Measurements from ENCODE around the gene NPAT.
A peak's percentile ranks its signal among the peaks of the same experiment; 100 is the strongest.
"Not testable (repeated sequence)": the region's sequence is repeated elsewhere in the genome, so short reads cannot be mapped to it uniquely, and the experiment has no call there.

Gene NPAT

GRCh38 chr11:108148556-108148955 lies 73.9 kb downstream of the NPAT start:
- Mint-ChIP-seq H3K4me3 (no peak overlapping the region), H3K36me3 (ENCODE audit: low read depth) (peaks cover 91% of the 10 kb centered on the region), H3K27me3 (no peaks in the 10 kb centered on the region), H3K4me1 (ENCODE audit: low read depth) (peaks cover 11% of the 10 kb centered on the region), H3K9me3 (no peaks in the 10 kb centered on the region), H3K27ac (peak overlapping the region; percentile 48)
- no peak for DNase-seq

GRCh38 chr11:108147150-108147549 lies 75.3 kb downstream of the NPAT start:
- no peak overlapping the region for H3K4me3 Mint-ChIP-seq
- peaks cover 11% of the 10 kb centered on the region for H3K4me1 Mint-ChIP-seq (ENCODE audit: low read depth)
- H3K9me3 Mint-ChIP-seq: no peaks in the 10 kb centered on the region
- peaks cover 94% of the 10 kb centered on the region for H3K36me3 Mint-ChIP-seq (ENCODE audit: low read depth)
- H3K27ac Mint-ChIP-seq: peak overlapping the region; percentile 71
- DNase-seq: no peak
- H3K27me3 Mint-ChIP-seq: no peaks in the 10 kb centered on the region

- Mint-ChIP-seq H3K4me1 (ENCODE audit: low read depth) (peaks cover 11% of the 10 kb centered on the region), H3K36me3 (ENCODE audit: low read depth) (peaks cover 95% of the 10 kb centered on the region), H3K4me3 (no peak overlapping the region), H3K9me3 (no peaks in the 10 kb centered on the region), H3K27ac (peak overlapping the region; percentile 72), H3K27me3 (no peaks in the 10 kb centered on the region)
- no peak for DNase-seq
Measured at GRCh38 chr11:108144615-108145014, 77.8 kb downstream of the NPAT start.

DNA sequence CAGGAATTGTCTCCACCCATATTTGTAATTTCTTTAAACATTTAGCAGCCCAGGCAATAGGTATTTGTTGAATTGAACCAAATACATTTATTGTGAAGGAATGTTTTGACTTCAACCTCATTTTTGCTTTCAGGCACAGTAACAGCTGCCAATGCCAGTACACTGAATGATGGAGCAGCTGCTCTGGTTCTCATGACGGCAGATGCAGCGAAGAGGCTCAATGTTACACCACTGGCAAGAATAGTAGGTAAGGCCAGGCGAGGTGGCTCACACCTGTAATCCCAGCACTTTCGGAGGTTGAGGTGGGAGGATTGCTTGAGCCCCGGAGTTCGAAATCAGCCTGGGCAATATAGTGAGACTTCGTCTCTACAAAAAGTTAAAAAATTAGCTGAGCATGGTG lies 80.1 kb downstream of the NPAT start:
- H3K4me3 Mint-ChIP-seq: no peak overlapping the region
- peaks cover 84% of the 10 kb centered on the region for H3K36me3 Mint-ChIP-seq (ENCODE audit: low read depth)
- no peak for DNase-seq
- no peaks in the 10 kb centered on the region for H3K9me3 Mint-ChIP-seq
- peak overlapping the region; percentile 11 for H3K27ac Mint-ChIP-seq
- H3K4me1 Mint-ChIP-seq (ENCODE audit: low read depth): peaks cover 16% of the 10 kb centered on the region
- no peaks in the 10 kb centered on the region for H3K27me3 Mint-ChIP-seq

DNA sequence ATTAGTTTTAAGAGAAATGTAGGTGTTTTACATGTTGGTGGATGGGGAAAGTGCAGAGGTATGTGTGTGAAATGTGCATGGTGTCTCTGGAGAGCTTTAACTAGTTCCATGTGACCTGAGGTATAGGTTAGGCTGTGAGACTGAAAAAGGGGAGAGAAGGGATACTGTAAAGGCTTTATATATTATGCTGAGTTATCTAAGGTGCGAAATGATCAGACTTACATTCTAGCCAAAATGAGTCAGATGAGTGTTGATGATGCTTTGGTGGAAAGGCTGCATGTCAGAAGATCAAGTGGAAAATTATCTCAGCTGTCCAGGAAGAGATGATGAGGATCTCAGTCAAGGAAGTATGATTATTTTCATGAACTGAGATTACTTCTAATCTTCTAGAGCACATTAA lies 85.2 kb downstream of the NPAT start:
- peaks cover 77% of the 10 kb centered on the region for H3K36me3 Mint-ChIP-seq (ENCODE audit: low read depth)
- no peak overlapping the region for H3K4me3 Mint-ChIP-seq
- no peaks in the 10 kb centered on the region for H3K9me3 Mint-ChIP-seq

DNA sequence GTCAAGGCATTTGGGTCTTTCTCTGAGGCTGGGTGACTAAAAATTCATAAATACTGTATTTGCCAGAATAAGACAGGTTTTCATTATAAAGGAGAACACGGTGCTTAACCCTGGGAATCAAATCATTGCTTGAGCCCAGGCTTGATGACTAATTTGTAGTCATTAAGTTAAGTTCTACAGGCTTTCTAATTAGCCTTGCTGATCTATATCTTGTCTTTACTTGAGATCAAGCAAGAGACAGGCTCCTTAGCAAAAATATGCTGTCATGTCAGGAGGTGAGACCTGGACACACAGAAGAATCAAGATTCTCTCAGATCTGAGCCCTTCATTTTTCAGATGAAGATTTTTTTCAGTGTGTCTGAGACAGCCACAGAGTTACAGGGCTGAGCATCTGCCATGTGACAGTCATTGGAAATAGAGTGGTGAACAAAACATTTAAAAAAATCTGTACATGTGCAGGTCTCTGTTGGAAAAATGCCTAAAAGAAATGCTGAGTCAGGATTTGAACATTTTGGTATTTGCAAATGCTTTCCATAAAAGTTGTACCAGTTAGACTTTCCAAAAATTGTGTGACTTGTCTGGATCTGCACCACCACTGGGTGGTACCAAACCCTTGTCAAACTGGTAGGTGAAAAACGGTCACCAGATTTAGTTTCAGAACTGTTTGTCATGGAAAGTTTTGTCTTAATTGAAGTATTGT lies 86.4 kb downstream of the NPAT start:
- no peaks in the 10 kb centered on the region for H3K27me3 Mint-ChIP-seq
- no peak for DNase-seq
- H3K9me3 Mint-ChIP-seq: no peaks in the 10 kb centered on the region
- peaks cover 72% of the 10 kb centered on the region for H3K36me3 Mint-ChIP-seq (ENCODE audit: low read depth)
- peaks cover 28% of the 10 kb centered on the region for H3K4me1 Mint-ChIP-seq (ENCODE audit: low read depth)
- peak overlapping the region; percentile 4 for H3K4me3 Mint-ChIP-seq
- peak overlapping the region; percentile 93 for H3K27ac Mint-ChIP-seq

More for the DNA sequence above, 85.2 kb downstream of the NPAT start:
- Mint-ChIP-seq H3K27me3 (no peaks in the 10 kb centered on the region), H3K4me1 (ENCODE audit: low read depth) (peaks cover 28% of the 10 kb centered on the region), H3K27ac (peak overlapping the region; percentile 94)
- no peak for DNase-seq

DNA sequence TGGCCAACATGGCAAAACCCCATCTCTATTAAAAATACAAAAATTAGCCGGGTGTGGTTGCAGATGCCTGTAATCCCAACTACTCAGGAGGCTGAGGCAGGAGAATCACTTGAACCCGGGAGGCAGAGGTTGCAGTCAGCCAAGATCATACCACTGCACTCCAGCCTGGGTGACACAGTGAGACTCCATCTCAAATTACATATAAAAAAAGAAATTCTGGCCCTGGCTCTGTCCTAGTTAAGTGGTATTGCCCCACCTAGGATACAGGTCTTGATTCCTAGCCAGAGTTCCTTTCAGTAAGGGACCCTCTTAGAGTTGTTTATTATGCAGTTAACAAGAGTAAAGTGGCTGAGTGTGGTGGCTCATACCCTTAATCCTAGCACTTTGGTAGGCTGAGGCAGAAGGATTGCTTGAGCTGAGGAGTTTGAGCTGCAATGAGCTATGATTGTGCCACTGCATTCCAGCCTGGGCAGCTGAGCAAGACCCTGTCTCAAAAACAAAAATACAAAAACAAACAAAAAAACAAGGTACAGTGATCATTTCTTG lies 89.4 kb downstream of the NPAT start:
- peaks cover 33% of the 10 kb centered on the region for H3K4me1 Mint-ChIP-seq (ENCODE audit: low read depth)
- peaks cover 68% of the 10 kb centered on the region for H3K36me3 Mint-ChIP-seq (ENCODE audit: low read depth)
- H3K27me3 Mint-ChIP-seq, H3K4me3 Mint-ChIP-seq, H3K9me3 Mint-ChIP-seq, DNase-seq: not testable (repeated sequence)
- H3K27ac Mint-ChIP-seq: peak overlapping the region; percentile 72

- DNase-seq: no peak
- no peaks in the 10 kb centered on the region for H3K27me3 Mint-ChIP-seq
- H3K36me3 Mint-ChIP-seq (ENCODE audit: low read depth): peaks cover 72% of the 10 kb centered on the region
- no peak overlapping the region for H3K4me3 Mint-ChIP-seq
- peak overlapping the region; percentile 31 for H3K27ac Mint-ChIP-seq
- H3K4me1 Mint-ChIP-seq (ENCODE audit: low read depth): peaks cover 30% of the 10 kb centered on the region
- H3K9me3 Mint-ChIP-seq: no peaks in the 10 kb centered on the region
Measured at GRCh38 chr11:108131993-108132392, 90.4 kb downstream of the NPAT start.

DNA sequence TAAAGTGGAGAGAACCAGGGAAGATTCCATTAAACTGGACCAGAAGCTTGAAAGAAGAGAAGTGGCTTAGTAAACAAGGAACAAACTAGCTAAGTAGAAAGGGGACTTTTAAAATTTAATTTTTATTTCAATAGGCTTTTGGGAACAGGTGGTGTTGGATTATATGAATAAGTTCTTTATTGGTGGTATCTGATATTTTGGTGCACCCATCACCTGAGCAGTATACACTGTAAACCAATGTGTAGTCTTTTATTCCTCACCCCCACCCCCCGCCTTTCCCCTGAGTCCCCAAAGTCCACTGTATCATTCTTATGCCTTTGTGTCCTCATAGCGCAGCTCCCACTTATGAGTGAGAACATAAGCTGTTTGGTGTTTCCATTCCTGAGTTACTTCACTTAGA lies 93.7 kb downstream of the NPAT start:
- no peak overlapping the region for H3K4me3 Mint-ChIP-seq
- no peaks in the 10 kb centered on the region for H3K9me3 Mint-ChIP-seq
- H3K4me1 Mint-ChIP-seq (ENCODE audit: low read depth): peaks cover 33% of the 10 kb centered on the region
- DNase-seq: no peak
- H3K36me3 Mint-ChIP-seq (ENCODE audit: low read depth): peaks cover 65% of the 10 kb centered on the region
- no peaks in the 10 kb centered on the region for H3K27me3 Mint-ChIP-seq
- no peak overlapping the region for H3K27ac Mint-ChIP-seq

- DNase-seq: no peak
- H3K36me3 Mint-ChIP-seq (ENCODE audit: low read depth): peaks cover 52% of the 10 kb centered on the region
- no peak overlapping the region for H3K4me3 Mint-ChIP-seq
- no peaks in the 10 kb centered on the region for H3K9me3 Mint-ChIP-seq
- H3K4me1 Mint-ChIP-seq (ENCODE audit: low read depth): peaks cover 54% of the 10 kb centered on the region
- peak overlapping the region; percentile 6 for H3K27ac Mint-ChIP-seq
- H3K27me3 Mint-ChIP-seq: no peaks in the 10 kb centered on the region
Measured at GRCh38 chr11:108125096-108125495, 97.3 kb downstream of the NPAT start.

- H3K36me3 Mint-ChIP-seq (ENCODE audit: low read depth): peaks cover 31% of the 10 kb centered on the region
- H3K4me1 Mint-ChIP-seq (ENCODE audit: low read depth): peaks cover 50% of the 10 kb centered on the region
- DNase-seq: no peak
- no peaks in the 10 kb centered on the region for H3K27me3 Mint-ChIP-seq
- peak overlapping the region; percentile 92 for H3K27ac Mint-ChIP-seq
- peak overlapping the region; percentile 97 for H3K4me3 Mint-ChIP-seq
- H3K9me3 Mint-ChIP-seq: no peaks in the 10 kb centered on the region
Measured at GRCh38 chr11:108122166-108122628, 100.2 kb downstream of the NPAT start.

- Mint-ChIP-seq H3K27ac (peak within 1 kb of the TSS; percentile 92), H3K9me3 (no peaks in the 10 kb centered on the region), H3K36me3 (ENCODE audit: low read depth) (peaks cover 28% of the 10 kb centered on the region), H3K4me3 (peak within 1 kb of the TSS; percentile 97), H3K4me1 (ENCODE audit: low read depth) (peaks cover 48% of the 10 kb centered on the region), H3K27me3 (no peaks in the 10 kb centered on the region)
- DNase-seq: peak; percentile 98
Measured at GRCh38 chr11:108121274-108122155, 100.9 kb downstream of the NPAT start, which contains the start of gene ACAT1. Gene ACAT1 (plus strand): TSS chr11:108121567. CDS start chr11:108121607, 40 bp downstream.

DNA sequence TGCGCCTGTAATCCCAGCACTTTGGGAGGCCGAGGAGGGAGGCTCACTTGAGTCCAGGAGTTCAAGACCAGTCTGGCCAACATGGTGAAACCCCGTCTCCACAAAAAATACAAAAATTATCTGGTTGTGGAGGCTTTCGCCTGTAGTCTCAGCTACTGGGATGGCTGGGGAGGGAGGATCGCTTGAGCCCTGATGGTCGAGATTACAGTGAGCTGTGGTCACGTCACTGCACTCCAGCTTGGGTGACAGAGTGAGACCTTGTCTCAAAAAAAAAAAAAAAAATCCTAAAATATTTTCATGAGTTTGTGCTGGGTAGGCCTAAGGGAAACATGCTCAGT lies 101.5 kb downstream of the NPAT start:
- Mint-ChIP-seq H3K36me3 (ENCODE audit: low read depth) (peaks cover 22% of the 10 kb centered on the region), H3K27ac (peak overlapping the region; percentile 92), H3K4me1 (ENCODE audit: low read depth) (peaks cover 44% of the 10 kb centered on the region), H3K4me3 (peak overlapping the region; percentile 97)
- not testable (repeated sequence) for DNase-seq, H3K27me3 Mint-ChIP-seq, H3K9me3 Mint-ChIP-seq

DNA sequence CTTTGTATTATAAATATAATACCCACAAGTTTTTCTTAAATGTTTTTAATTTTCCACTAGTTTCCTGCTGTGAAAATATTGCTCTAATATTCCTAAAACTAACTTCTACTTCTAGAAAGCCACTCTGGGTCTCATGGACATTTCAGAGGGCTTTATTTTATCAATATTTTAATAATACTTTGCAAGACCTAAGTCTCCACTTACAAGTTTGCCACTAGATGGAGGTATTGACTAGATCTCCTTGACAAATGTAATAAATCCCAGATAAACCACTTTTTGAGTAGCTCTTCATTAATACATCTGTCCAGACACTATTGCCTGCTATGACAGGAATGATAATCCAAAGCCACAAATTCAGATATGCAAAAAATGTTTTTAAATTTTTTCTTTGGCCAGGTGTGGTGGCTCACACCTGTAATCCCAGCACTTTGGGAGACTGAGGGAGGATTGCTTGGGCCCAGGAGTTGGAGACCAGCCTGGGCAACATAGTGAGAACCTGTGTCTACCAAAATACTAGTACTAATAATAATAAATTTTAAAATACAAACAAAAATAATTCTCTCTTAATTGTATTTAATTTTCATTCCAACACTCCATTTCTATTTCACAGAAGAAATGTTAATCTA lies 104.6 kb downstream of the NPAT start:
- Mint-ChIP-seq H3K27me3 (no peaks in the 10 kb centered on the region), H3K36me3 (ENCODE audit: low read depth) (peaks cover 12% of the 10 kb centered on the region), H3K4me1 (ENCODE audit: low read depth) (peaks cover 19% of the 10 kb centered on the region), H3K27ac (no peak overlapping the region), H3K9me3 (no peaks in the 10 kb centered on the region), H3K4me3 (no peak overlapping the region)
- DNase-seq: no peak
